ENCODE results near the gene KRT75.

DNA sequence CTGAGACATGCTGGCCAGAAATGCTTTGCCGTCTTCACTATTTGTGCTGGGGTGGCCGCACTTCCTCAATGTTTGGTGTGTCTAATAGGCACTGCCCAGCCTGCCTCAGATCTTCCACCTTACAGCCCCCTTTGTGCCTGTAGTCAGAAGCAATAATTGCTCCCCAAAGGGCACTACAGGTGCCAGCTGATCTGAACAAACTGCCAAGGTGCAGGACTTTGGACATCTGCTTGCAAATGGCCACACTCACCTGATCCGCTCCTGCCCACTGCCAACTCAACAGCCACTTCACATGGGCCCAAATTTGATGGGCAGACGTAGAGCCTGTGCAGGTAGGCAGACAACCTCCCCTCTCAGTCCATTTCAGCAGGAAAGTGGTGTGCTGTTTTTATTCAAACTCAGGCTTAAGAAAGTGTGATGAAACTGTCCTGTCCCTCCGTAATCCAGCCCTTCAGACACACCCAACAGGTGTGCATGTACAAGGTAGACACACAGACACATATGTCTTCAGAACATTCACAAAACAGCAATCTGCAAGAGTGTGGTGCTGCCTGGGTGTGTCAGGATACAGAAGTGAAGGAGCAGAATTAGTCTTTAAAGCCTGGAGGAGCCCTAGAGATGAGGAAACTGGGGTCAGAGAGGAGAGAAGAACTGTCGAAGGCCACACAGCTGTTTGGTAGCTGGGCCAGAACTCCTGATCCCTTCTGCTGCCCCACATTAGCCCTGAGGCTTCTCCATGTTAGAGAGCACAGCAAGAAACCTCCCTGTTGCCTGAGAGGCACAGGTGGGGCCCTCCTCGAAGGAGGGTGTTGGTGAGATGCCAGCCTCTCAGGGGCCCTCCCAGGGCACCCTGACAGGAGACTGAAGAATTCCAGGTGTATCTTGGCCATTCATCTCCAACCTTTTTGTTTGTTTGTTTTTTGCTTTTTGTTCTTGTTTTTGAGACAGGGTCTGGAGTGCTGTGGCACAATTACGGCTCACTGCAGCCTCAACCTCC lies 4.4 kb upstream of the KRT75 start:
- TF ChIP-seq EZH2 (IDR thresholded peaks at IDR 0.05; ENCODE audit: insufficient read depth, poor library complexity, severe bottlenecking) (no peak), EZH2phosphoT487 (IDR thresholded peaks at IDR 0.05; ENCODE audit: insufficient read depth, low read depth) (no peak)

All from GM23248 (cell line).